Measurements from ENCODE around the gene RALGPS1. TPM values are rescaled to one million over a fixed set of nuclear protein-coding genes. Genes with fewer than 3 reads are reported as not detected.
A peak's percentile ranks its signal among the peaks of the same experiment; 100 is the strongest.

Gene RALGPS1
- total RNA-seq, 1 experiment from 2014 or later, result 18.6 TPM

- H3K56ac ChIP-seq (ENCODE audit: insufficient read length, low read depth, low read length), result no peak overlapping the region
- no peak overlapping the region for H4K5ac ChIP-seq (ENCODE audit: insufficient read length, low read depth, low read length)
- H3K18ac ChIP-seq (ENCODE audit: insufficient read length, low read depth, low read length), result no peak overlapping the region
- DNase-seq, result peak; percentile 38
- no peaks in the 10 kb centered on the region for H3K27me3 Mint-ChIP-seq (ENCODE audit: low read depth)
- no peak overlapping the region for H3K14ac ChIP-seq (ENCODE audit: insufficient read depth, low read length)
- H3K9me3 Mint-ChIP-seq, result no peaks in the 10 kb centered on the region
- no peaks in the 10 kb centered on the region for H3K79me1 ChIP-seq (ENCODE audit: insufficient read depth, low read depth, low read length, poor library complexity, severe bottlenecking)
- H2BK15ac ChIP-seq (ENCODE audit: low read depth, low read length), result no peak overlapping the region
- H3K36me3 Mint-ChIP-seq (ENCODE audit: insufficient read depth in 1 of 3, low read depth in 3 of 3), result peaks cover 0 to 5% (median 0%) of the 10 kb centered on the region in 3 experiments; a peak in 1 of 7 replicates
- no peak overlapping the region for H2AFZ ChIP-seq (ENCODE audit: low read length)
- no peaks in the 10 kb centered on the region for H4K20me1 ChIP-seq (ENCODE audit: control insufficient read depth, insufficient read depth, insufficient read length)
- no peak overlapping the region for H2BK120ac ChIP-seq (ENCODE audit: low read depth, low read length, poor library complexity, severe bottlenecking)
- H2BK12ac ChIP-seq (ENCODE audit: insufficient read length, low read depth, low read length), result no peak overlapping the region
- peak; percentile 38; the same call in 2 of the 3 replicates for TF ChIP-seq CTCF (conservative IDR thresholded peaks at IDR 0.05)
- H3K23ac ChIP-seq (ENCODE audit: insufficient read length, low read depth, low read length), result no peak overlapping the region
- no peak overlapping the region for H2BK5ac ChIP-seq (ENCODE audit: insufficient read length, low read length)
- H3K4me2 ChIP-seq (ENCODE audit: insufficient read depth, insufficient read length, low read length), result no peak overlapping the region
- H3K4ac ChIP-seq (ENCODE audit: low read depth, low read length), result no peak overlapping the region
- no peak overlapping the region for H2BK20ac ChIP-seq (ENCODE audit: low read depth, low read length, poor library complexity, severe bottlenecking)
- no peaks in the 10 kb centered on the region; the same call in 1 of the 2 replicates for H3K4me1 ChIP-seq (ENCODE audit: insufficient read depth, low read length)
- H3K27ac Mint-ChIP-seq, result no peak overlapping the region; a peak in 1 of 7 replicates
- H4K91ac ChIP-seq (ENCODE audit: insufficient read length, low read depth, low read length), result no peak overlapping the region
- no CpG with 5 or more reads among the region's 7 CpGs for WGBS (ENCODE audit: extremely low coverage, insufficient read length, low lambda C conversion rate)
- peaks cover 6 to 12% of the 10 kb centered on the region in 2 experiments for H3K4me1 Mint-ChIP-seq
- no peaks in the 10 kb centered on the region for H3K9me3 ChIP-seq (ENCODE audit: control insufficient read depth, low read depth, low read length)
- H3T11ph ChIP-seq (ENCODE audit: low read length), result no peak overlapping the region
- no peaks in the 10 kb centered on the region for H3K27me3 ChIP-seq (ENCODE audit: insufficient read depth, low read length)
- H3K4me3 Mint-ChIP-seq, result no peak overlapping the region
- H3K27ac ChIP-seq (ENCODE audit: insufficient read length, low read depth, low read length), result no peak overlapping the region
- no peak overlapping the region for H2AK5ac ChIP-seq (ENCODE audit: insufficient read length, low read length)
- H4K8ac ChIP-seq (replicated peaks; ENCODE audit: insufficient read length, low read depth, low read length), result no peak overlapping the region
- no peak overlapping the region for H3K9ac ChIP-seq (ENCODE audit: extremely low read depth, insufficient read length, low read length)
- peaks cover 2% of the 10 kb centered on the region for H3K23me2 ChIP-seq (ENCODE audit: insufficient read length, low read depth, low read length, poor library complexity, severe bottlenecking)
- H3K79me2 ChIP-seq (ENCODE audit: insufficient read depth, low read length), result no peaks in the 10 kb centered on the region
Measured at GRCh38 chr9:127204771-127205470, 290.3 kb downstream of the RALGPS1 start.

All from H9 (cell line).